ENCODE results near the gene LRRIQ3.

Gene LRRIQ3

GRCh38 chr1:74107394-74107793, 90.6 kb downstream of the LRRIQ3 start:
- no peak for DNase-seq (ENCODE audit: low spot score)

DNA sequence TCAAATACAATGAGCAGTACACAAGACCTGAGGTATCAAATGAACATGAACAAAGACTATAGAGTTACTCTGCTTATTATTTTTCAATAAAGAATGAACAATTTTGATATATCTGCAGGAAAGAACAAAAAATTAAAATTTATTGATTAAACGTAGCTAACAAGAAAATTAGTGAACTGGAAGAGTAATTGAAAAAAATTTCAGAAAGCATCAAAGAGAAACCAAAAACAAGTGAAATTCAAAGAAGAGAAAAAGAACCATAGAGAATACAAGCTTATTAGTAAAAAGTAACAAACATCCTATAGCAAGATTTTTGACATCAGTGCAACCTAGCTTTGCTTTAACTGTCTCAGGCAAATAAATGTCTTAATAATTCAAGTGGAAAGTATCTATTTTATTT, 106.6 kb downstream of the LRRIQ3 start:
- DNase-seq (ENCODE audit: low spot score): no peak

DNA sequence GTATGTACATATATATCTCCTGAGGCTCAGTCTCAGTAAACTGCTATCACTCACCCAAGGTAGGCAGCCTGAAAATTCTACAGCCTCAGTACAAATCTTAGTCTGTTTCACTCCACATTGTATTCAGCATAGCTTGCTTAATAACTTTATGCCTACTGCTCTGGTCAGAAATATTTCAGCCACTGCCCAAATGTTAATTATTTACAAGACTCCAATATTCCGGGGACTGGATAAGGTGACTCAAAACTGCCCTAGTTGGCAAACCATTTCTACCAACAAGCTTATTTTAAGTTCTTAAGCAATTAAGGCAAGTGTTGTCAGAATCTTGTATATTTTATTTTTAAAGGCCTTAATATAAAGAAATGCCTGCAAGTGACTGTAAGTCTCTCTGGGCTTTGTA, 114.8 kb downstream of the LRRIQ3 start:
- no peak for DNase-seq (ENCODE audit: low spot score)

- no peak for DNase-seq (ENCODE audit: low spot score)
These were observed 132.9 kb downstream of the LRRIQ3 start for GRCh38 chr1:74065081-74065480.

DNA sequence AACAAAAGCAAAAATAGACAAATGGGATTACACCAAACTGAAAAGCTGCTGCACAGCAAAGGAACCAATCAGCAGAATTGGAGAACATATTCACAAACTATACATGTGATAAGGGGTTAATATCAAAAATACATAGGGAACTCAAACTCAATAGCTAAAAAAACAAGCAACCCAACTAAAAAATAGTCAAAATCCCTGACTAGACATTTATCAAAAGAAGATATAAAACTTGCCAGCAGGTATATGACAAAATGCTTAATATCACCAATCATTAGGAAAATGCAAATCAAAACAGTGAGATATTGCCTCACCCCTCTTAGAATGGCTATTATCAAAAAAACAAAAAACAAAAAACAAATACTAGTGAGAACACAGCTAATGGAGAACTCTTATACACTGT, 140.3 kb downstream of the LRRIQ3 start:
- no peak for DNase-seq (ENCODE audit: low spot score)

DNA sequence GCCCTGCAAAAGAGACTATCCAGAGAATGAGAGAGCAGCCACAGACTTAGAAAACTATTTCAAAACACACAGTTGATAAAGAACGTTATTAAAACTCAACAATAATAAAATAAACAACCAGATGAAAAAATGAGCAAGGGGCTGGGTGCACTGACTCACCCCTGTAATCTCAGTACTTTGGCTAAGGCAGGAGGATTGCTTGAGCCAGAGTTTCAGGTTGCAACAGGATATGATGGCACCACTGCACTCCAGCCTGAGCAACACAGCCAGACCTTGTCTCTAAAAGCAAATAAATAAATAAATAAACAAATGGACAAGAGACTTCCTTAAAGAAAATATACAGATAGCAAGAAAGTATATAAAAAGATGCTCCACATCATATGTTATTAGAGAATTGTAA, 144.6 kb downstream of the LRRIQ3 start:
- DNase-seq (ENCODE audit: low spot score): no peak

- no peak for DNase-seq (ENCODE audit: low spot score)
These were observed 147.6 kb downstream of the LRRIQ3 start for GRCh38 chr1:74050386-74050785.

DNA sequence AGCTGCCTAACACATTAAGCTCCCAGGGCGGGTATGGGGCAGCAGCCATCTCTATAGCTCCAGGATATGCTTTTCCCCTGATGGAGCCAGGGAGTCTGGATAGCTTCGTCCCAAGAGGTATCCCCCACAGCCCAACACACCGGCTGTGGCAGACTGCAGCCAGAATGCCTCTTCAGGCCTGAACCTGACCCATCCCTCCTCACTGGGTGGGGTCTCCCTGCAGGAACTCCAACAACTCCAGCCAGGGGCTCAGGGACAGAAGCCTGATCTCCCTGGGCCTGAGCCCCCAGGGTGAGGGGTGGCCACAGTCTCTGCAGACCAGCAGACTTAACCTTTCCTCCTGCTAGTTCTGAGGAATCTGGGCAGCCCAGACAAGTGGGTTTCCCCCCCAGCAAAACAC, 159.9 kb downstream of the LRRIQ3 start:
- no peak for DNase-seq (ENCODE audit: low spot score)

- DNase-seq (ENCODE audit: low spot score): no peak
These were observed 185.4 kb downstream of the LRRIQ3 start for GRCh38 chr1:74012583-74012982.

GRCh38 chr1:74011736-74012135, 186.2 kb downstream of the LRRIQ3 start:
- DNase-seq (ENCODE audit: low spot score): no peak

GRCh38 chr1:74010206-74010605, 187.8 kb downstream of the LRRIQ3 start:
- DNase-seq (ENCODE audit: low spot score): no peak

GRCh38 chr1:74005533-74005932, 192.4 kb downstream of the LRRIQ3 start:
- no peak for DNase-seq (ENCODE audit: low spot score)

DNA sequence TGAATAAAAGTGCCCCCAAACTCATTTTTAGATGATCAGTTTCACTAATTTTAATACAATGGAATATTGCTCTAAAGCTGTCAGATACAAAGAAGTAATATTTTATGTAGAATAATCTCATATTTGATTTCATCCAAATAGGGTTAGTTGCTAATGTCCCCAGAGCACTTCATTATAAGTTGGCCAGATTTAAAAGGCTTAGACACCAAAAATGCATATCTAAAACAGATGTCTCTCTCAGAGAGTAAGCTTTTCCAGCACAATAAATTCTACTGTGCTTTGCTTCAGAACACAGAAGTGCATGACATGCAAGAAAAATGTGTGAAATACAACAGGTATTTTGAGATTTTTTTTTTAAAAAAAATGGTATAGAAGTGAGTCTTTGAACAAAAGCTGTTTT, 194.2 kb downstream of the LRRIQ3 start:
- DNase-seq (ENCODE audit: low spot score): no peak

- peak; percentile 44 for DNase-seq (ENCODE audit: low spot score)
These were observed 199.5 kb downstream of the LRRIQ3 start for GRCh38 chr1:73998348-73998959.

DNA sequence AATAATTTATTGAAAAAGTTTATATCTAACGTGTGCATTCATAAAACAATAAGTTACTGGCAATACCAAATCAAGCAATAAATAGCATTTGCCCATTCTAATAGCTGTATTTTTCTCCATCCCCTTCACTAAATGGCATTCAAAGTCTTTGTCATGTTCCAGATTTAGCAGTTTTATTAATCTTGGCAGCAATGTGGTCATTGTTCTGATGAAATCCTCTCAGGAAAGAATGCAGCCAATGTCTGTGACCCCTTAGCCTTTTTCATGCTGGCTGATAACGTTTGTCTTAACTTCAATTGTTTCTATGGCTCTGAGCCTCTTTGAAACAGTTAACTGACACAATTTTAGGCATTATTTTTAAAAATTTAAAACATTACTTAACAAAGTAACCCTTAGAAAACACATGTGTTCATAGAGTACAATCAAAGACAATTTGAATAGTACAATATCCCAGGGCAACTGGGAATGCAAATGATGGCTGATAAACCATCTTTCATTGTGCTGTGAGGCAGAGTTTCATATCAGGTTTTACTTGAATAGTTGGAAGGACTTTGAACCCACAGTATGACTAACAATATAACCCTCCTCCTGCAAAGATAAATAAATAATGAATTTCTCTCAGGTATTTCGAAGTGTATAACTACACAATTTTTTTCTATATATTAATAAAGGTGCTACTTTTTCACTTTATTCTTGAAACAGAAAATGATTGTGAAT, 217.5 kb downstream of the LRRIQ3 start:
- DNase-seq (ENCODE audit: low spot score): peak; percentile 47

DNA sequence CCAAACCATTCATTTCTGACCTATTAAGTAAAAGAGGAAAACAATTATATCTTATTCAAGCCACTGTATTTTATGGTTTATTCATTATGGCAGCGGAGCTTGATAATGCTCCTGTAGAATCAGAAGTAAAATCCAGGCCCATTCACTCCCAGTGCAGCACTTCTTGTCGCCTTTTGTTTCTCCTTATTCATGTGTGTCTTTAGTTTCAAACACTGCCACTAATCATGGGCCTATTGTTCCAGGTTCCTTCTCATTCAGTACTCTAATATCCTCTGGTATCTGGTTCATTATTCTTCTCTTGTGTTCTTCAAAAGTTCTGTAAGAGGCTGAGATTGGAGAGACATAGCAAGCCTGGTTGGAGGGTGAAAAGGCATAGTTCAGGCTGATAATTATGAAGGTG, 218.3 kb downstream of the LRRIQ3 start:
- no peak for DNase-seq (ENCODE audit: low spot score)

- DNase-seq (ENCODE audit: low spot score): no peak
These were observed 219.0 kb downstream of the LRRIQ3 start for GRCh38 chr1:73978964-73979363.

All from putamen (tissue), 1 donor.